Left renal cortex interstitium (tissue), 4 donors: ENCODE results near the gene CIP2A. TPM values are rescaled to one million over a fixed set of nuclear protein-coding genes. Genes with fewer than 3 reads are reported as not detected.
A peak's percentile ranks its signal among the peaks of the same experiment; 100 is the strongest.
"Not testable (repeated sequence)": the region's sequence is repeated elsewhere in the genome, so short reads cannot be mapped to it uniquely, and the experiment has no call there.

ENCODE experiments used
- DNase-seq, 4 donors: peaks; one replicate each; pipeline ENCODE4 v3.0.0-alpha.2; 2013; ENCODE audit warnings: low read depth in 4 of 4, low spot score in 2 of 4, missing footprints in 1 of 4
- polyA plus RNA-seq, 4 donors: library from polyadenylated mRNA; unstranded; fragments of 120-200 nt; gene quantifications; one replicate each; pipeline ENCODE4 v1.2.1, GENCODE V29; 2013; ENCODE audit not compliant: insufficient read length in 4 of 4

Gene CIP2A
- polyA plus RNA-seq = 10 to 100 TPM; 17.0 to 20.5 (median 19.1) TPM

DNA sequence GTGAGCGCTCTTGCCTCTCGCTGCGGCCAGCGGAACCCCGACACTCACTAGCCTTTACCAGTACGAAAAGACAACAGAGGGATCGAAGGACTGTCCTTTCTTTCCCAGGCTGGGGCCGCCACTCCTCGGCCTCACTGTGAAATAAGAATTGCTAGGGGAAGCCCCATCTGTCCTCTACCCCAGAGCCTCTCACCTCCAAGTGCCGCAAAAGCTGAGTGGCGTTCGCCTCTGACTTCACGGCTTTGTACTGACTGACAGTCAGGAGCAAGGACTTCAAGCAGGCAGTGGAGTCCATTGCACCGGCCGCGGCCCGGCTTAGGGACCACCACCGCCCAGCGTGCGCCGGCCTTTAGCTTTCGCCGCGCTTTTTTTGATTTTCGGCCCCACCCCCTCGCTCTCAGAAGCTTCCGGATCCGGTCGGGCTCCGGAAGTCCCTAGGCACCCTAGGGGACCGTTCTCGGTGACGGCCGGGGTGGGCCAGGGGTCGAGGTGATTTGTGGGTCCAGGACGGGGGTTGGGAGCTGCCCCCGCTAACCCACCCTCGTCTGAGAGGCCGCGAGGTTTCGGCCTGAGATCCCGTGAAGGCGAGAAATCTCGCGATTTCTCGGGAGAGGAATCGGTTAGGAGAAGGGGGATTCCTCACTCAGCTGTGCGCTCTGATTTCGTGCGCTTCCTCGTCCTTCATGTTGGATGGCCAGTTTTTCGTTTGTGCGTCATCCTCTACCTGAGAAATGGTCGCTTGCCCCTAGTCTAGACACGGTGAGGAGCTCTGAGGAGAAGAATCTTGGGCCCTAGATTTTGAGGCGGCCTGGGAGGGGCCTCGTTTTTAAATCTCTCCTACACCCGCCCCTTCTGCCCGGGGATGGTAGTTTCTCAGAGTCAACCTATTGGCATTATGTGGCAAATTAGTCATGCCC lies at the start of gene CIP2A, which contains the start of gene DZIP3:
Gene CIP2A (minus strand): TSS at position 358 of the 917 bp plus-strand sequence. CDS start 63 bp downstream, at position 295.
Gene DZIP3 (plus strand): TSS at position 642 of the 917 bp plus-strand sequence. CDS start 15,685 bp downstream, outside the sequence.
- peak; percentile 90 to 98 (median 94) for DNase-seq

DNA sequence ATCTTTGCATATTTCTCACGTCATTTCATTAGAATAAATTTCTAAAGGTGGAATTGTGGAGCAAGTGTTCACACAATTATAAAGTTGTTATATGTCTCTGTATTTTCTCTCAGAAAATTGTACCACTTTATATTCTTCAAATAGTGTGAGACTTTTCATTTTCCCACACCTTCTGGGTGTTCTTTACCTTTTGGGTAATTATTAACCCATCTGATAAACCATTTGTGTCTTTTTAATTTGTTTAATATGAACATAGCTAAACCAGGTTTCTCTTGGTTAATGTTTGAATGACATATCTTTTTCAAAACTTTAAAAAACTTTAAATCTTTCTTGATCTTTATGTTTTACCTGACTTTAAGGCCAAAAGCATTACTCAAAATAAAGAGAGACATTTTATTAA lies 40.7 kb upstream of the CIP2A start:
- no peak for DNase-seq

GRCh38 chr3:108623504-108623903 lies 34.3 kb upstream of the CIP2A start:
- no peak for DNase-seq

- no peak for DNase-seq
Measured at GRCh38 chr3:108620250-108620649, 31.0 kb upstream of the CIP2A start.

DNA sequence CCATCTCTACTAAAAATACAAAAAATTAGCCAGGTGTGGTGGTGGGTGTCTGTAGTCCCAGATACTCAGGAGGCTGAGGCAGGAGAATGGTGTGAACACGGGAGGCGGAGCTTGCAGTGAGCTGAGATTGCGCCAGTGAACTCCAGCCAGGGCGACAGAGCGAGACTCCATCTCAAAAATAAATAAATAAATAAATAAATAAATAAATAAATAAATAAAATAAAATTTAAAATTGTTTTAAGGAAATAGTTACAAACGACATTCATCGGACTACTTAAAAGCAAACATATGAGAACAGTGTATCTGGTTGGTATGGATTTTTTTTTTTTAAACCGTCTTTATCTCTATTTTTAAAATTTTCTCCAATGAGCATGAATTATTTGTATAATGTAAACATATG lies 26.9 kb upstream of the CIP2A start:
- DNase-seq = not testable (repeated sequence)

GRCh38 chr3:108610651-108611050 lies 21.4 kb upstream of the CIP2A start:
- no peak for DNase-seq

DNA sequence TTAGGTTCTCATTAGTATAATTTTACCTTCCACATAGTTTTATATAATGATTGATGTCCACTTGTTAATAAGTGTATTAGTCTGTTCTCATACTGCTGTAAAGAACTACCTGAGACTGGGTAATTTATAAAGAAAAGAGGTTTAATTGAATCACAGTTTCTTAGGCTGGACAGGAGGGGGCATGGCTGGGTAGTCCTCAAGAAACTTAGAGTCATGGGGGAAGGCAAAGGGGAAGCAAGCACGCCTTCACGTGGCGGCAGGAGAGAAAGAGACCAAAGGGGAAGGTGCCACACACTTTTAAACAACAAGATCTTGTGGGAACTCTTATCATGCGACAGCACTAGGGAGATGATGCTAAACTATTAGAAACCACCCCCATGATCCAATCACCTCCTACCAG lies 19.5 kb upstream of the CIP2A start:
- no peak for DNase-seq

DNA sequence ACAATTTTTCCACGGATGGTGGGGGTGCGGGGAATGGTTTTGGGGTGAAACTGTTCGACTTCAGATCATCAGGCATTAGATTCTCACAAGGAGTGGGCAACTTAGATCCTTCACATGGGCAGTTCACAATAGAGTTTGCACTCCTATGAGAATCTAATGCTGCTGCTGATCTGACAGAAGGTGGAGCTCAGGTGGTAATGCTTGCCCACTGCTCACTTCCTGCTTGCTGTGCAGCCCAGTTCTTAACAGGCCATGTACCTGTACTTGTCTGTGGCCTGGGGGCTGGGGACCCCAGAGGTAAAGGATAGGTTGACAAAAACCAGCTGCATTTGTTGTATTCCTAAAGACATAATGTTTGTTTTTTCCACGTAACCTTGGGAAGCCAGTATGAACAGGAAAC lies 16.3 kb upstream of the CIP2A start:
- no peak for DNase-seq

DNA sequence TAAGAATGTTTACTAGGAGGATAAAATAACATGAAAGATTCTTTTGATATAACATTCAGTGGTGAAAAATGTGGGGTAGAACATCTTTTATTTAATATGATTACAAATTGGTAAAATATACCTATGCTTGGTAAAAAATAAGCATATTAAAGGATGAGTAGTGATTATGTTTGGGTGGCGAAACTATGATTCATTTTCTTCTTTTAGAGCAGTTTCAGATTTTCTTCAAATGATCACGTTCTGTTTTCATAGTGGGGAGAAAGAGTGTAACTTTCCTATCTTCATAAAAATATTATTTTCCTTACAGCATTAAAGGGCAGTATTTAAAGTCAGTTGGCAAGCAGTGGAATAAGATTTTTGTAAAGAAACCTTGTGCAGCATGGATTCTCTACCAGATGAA lies 15.8 kb upstream of the CIP2A start:
- no peak for DNase-seq

DNA sequence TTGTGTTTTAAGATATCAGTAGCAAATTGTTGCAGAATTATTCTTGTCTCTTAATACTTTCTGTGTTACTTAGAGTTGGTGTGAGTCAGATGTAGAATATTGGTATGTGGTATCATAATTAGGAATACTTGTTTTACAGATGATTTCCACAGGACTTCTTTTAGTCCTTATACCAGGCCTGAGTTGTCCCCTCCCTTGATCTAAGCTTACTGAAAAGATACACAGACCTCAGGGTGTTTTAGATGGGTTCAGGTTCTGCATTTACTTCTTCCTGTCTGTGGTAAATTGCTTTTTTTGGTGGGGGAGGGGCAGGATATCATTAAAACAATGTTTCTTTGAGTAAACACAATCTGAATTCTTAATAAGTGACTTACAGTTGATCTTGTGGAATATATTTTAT lies 14.5 kb upstream of the CIP2A start:
- no peak for DNase-seq

GRCh38 chr3:108602935-108603294 lies 13.7 kb upstream of the CIP2A start:
- DNase-seq = no peak

DNA sequence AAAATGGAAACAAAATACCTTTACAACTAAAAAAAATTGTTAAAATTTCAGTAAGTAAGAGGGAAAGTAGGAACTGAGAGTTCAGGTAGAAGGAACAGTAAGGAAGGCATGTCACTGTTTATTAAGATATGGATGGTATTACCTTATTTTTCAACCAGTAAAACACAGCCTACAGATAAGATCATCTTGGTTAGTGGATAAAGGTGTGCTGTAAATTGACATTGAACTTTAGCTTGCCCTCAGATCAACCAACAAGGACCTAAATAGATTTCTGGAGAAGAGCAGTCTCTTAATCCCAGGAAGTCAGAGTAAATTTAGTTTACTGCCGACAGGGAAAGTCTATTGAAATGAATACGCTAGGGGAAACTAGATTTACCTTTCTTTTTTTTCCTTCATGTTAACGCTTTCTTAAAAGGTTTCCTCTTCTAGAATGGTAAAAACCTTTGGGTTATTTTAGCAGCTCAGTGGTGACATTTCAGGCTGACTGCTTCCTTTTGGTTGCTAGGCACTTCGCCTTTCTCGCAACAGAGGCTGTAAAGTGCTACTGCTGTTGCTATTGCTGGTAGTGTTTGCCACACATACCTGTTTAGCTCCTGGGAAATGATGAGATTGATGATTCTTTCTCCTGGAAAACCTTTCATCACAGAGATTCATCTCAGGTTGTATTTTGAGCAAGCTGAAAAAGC lies 13.2 kb upstream of the CIP2A start:
- DNase-seq = peak in 1 of 4 donors; percentile 12

- DNase-seq = no peak
Measured at GRCh38 chr3:108599677-108600409, 10.6 kb upstream of the CIP2A start.

- no peak for DNase-seq
Measured at GRCh38 chr3:108598375-108598774, 9.1 kb upstream of the CIP2A start.

- no peak for DNase-seq
Measured at GRCh38 chr3:108595321-108595720, 6.1 kb upstream of the CIP2A start.

DNA sequence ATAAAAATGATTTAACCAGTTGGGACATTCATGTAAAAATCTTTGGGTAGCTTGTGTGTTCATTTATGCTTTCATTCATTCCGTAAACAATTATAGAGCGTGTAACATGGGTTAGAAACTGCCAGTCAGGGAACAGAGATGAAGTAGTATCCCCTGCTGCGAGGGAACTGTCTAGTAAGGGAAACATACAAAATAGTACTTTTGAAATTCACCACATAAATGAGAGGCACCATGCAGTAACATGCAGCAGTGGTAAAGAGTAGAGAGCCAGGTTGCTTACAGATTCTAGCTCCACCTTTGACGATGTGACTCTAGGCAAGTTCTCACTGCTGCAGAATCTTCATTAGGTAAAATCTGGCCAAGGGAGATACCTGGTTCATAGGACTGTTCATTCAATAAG lies 1.2 kb upstream of the CIP2A start:
- DNase-seq = no peak

- no peak for DNase-seq
Measured at GRCh38 chr3:108589998-108590323, 723 bp upstream of the CIP2A start.

DNA sequence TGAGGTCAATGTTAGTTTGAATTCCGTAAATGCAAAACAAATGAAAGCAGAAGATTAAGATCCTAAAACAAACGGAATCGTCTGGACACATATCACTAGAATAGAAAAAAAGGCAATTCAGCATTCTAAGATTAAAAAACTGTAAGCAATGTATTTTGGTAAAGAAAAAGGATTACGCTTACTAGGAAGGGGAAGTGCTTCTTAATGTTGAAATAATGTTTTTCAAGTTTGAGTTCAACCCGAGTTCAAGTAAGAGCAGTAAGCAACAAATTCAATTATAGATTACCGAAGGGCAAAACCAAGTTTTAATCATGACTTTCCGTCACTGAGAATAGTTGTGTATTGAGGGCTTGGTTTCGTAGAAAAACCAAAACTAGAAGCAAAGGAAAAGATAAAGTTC lies 637 bp downstream of the CIP2A start:
- no peak for DNase-seq

- no peak for DNase-seq
Measured at GRCh38 chr3:108578064-108578463, 11.2 kb downstream of the CIP2A start.

DNA sequence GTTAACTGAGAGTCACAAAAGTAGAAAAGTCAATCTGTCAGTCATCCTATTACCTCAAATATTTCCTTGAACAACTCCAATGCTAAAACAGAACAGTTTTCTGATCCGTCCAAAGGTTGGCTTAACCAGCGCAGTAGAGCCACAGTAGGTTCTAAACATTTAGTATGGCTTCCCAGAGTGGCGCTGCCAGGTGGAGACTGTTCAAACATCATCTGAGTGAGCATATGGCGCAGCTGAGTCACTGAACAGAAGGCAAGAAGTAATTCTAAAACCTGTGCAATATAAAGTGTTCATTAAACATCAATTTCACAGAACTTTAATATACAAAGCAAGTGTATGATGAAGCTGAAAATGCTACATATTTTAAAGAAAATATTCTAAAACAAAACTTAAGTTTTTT lies 19.9 kb downstream of the CIP2A start:
- no peak for DNase-seq

- no peak for DNase-seq
Measured at GRCh38 chr3:108566599-108566998, 22.6 kb downstream of the CIP2A start.
